HepG2 (cell line): ENCODE data around the gene GABBR2. TPM values are rescaled to one million over a fixed set of nuclear protein-coding genes. Genes with fewer than 3 reads are reported as not detected.

Experiments
- ATAC-seq: fragments of 200-7000 bp; cut with Tn5 transposase; 3 replicates; pipeline ENCODE4 v1.9.1; 2020; ENCODE audit warnings: mild to moderate bottlenecking, moderate library complexity
- BruUV-seq: library from RNA; stranded (reverse); fragments of 400-500 nt; replicated peaks from 2 replicates; lab custom pipeline; 2021; lab: Mats Ljungman, UMichigan
- CTCF ChIA-PET: fragments of 300-600 bp; formaldehyde crosslinking; extraction: SDS; loops from one replicate; lab custom pipeline; 2021; ENCODE audit warnings: low total read pairs, inconsistent platforms, low intra/inter-chr PET ratio; lab: Yijun Ruan, JAX
- POLR2A ChIA-PET: fragments of 350-600 bp; sonication (Branson Sonifier 250); formaldehyde crosslinking; loops from one replicate; lab custom pipeline; 2020; ENCODE audit warnings: antibody characterized with exemption, inconsistent platforms; lab: Yijun Ruan, JAX
- DNase-seq: peaks from one replicate; pipeline ENCODE4 v3.0.0-alpha.2; 2015; ENCODE audit warnings: low spot score
- FAIRE-seq: peaks from 3 replicates; lab custom pipeline; 2011; peaks lifted over from hg19 to GRCh38; lab: Jason Lieb, UNC
- H2AFZ ChIP-seq: one replicate; pipeline ENCODE4 v1.6.1; 2011; ENCODE audit warnings: low read length, inconsistent platforms
- H3K27ac ChIP-seq: fragments of 300-600 bp; 3 replicates; pipeline ENCODE4 v1.8.0; 2011; ENCODE audit warnings: mixed run types, mild to moderate bottlenecking, mixed read lengths, low read length, inconsistent platforms; ENCODE audit not compliant: insufficient read depth; ENCODE audit errors: extremely low read length
- H3K27me3 ChIP-seq, 2 experiments: fragments of 200-600 bp in 1 of 2; 2 replicates in 1 of 2; 3 replicates in 1 of 2; pipeline versions ENCODE4 v1.6.0 to v1.8.0; 2011; ENCODE audit warnings: low read length in 2 of 2, mild to moderate bottlenecking in 2 of 2, moderate library complexity in 2 of 2, inconsistent platforms in 1 of 2; ENCODE audit not compliant: insufficient read depth in 2 of 2, control insufficient read depth in 1 of 2
- H3K36me3 ChIP-seq, 2 experiments: fragments of 200-600 bp in 1 of 2; replicated peaks in 1 of 2; 2 replicates in 1 of 2; 3 replicates in 1 of 2; pipeline versions ENCODE4 v1.5.1 to v1.8.0; 2011; ENCODE audit warnings: low read length in 2 of 2, inconsistent platforms in 1 of 2; ENCODE audit not compliant: insufficient read depth in 2 of 2, control insufficient read depth in 1 of 2
- H3K4me1 ChIP-seq: 2 replicates; pipeline ENCODE4 v1.5.1; 2012; ENCODE audit warnings: low read length, inconsistent platforms; ENCODE audit not compliant: insufficient read depth
- H3K4me2 ChIP-seq: 2 replicates; pipeline ENCODE4 v1.6.0; 2011; ENCODE audit warnings: low read depth, low read length, inconsistent platforms
- H3K4me3 ChIP-seq, 3 experiments: fragments of 200-600 bp in 1 of 3; sonication (generic), shearing (Covaris generic) in 1 of 3; replicated peaks in 1 of 3; 2 replicates each; pipeline ENCODE4 v1.5.1; 2011 to 2016; ENCODE audit warnings: low read length in 3 of 3, inconsistent platforms in 2 of 3, low read depth in 2 of 3, mild to moderate bottlenecking in 2 of 3, control low read depth in 1 of 3, mixed read lengths in 1 of 3; ENCODE audit not compliant: insufficient read depth in 1 of 3
- H3K79me2 ChIP-seq: one replicate; pipeline ENCODE4 v1.6.1; 2011; ENCODE audit warnings: low read length, inconsistent platforms; ENCODE audit not compliant: insufficient read depth
- H3K9ac ChIP-seq: 2 replicates; pipeline ENCODE4 v1.6.0; 2011; ENCODE audit warnings: mild to moderate bottlenecking, low read depth, low read length, inconsistent platforms; ENCODE audit not compliant: insufficient read depth
- H3K9me3 ChIP-seq: 2 replicates; pipeline ENCODE4 v1.5.1; 2012; ENCODE audit warnings: mild to moderate bottlenecking, low read length
- H4K20me1 ChIP-seq: 2 replicates; pipeline ENCODE4 v1.6.0; 2011; ENCODE audit warnings: inconsistent platforms, mild to moderate bottlenecking, low read length, moderate library complexity; ENCODE audit not compliant: insufficient read depth
- EED ChIP-seq: sonication (generic); formaldehyde crosslinking; IDR thresholded peaks from 2 replicates; pipeline ENCODE4 v1.5.0; 2020; ENCODE audit warnings: mild to moderate bottlenecking, missing genetic modification reagents
- IKZF1 ChIP-seq: fragments of 450-650 bp; IDR thresholded peaks from 2 replicates; pipeline ENCODE4 v1.7.1; 2016
- KDM4B ChIP-seq: sonication (generic); formaldehyde crosslinking; IDR thresholded peaks from 2 replicates; pipeline ENCODE4 v1.4.0; 2020; ENCODE audit warnings: missing genetic modification reagents
- TFDP2 ChIP-seq: sonication (generic); formaldehyde crosslinking; IDR thresholded peaks from 2 replicates; pipeline ENCODE4 v1.4.0; 2020; ENCODE audit warnings: missing genetic modification reagents
- ZNF44 ChIP-seq: sonication (generic); formaldehyde crosslinking; IDR thresholded peaks from 2 replicates; pipeline ENCODE4 v1.5.1; 2020; ENCODE audit warnings: mild to moderate bottlenecking, missing genetic modification reagents
- ZNF446 ChIP-seq: sonication (generic); formaldehyde crosslinking; IDR thresholded peaks from 2 replicates; pipeline ENCODE4 v1.5.0; 2020; ENCODE audit warnings: mild to moderate bottlenecking, missing genetic modification reagents
- ZNF589 ChIP-seq: sonication (generic); formaldehyde crosslinking; conservative IDR thresholded peaks from 2 replicates; pipeline ENCODE4 v1.8.0; 2022; ENCODE audit warnings: mild to moderate bottlenecking, moderate library complexity, missing genetic modification reagents
- WGBS: methylation state at CpG from one replicate; pipeline ENCODE4 v1.1.6; 2017; ENCODE audit warnings: low lambda C conversion rate; 5-methylcytosine and 5-hydroxymethylcytosine counted together
- in situ Hi-C: cut with HindIII; loops from 2 replicates; pipeline ENCODE4 v1.10.0; 2017; ENCODE audit warnings: low pct_unique_long_range_greater_than_20kb; ENCODE audit not compliant: extremely low pct_ligation_motif_present
- intact Hi-C: fragments of 100-400 bp; cut with micrococcal nuclease; formaldehyde crosslinking; loops from one replicate; pipeline ENCODE4 v1.10.0; 2022; ENCODE audit not compliant: unreplicated experiment
- polyA plus RNA-seq, 8 experiments: library from polyadenylated mRNA; depleted of rRNA in 3 of 8; stranded (reverse) in 7 of 8; unstranded in 1 of 8; fragments of >200 nt; fragmentation: Illumina TruSeq in 4 of 8; extraction: Trizol in 4 of 8; gene quantifications; 2 replicates each; pipeline versions ENCODE4 v1.2.1 to v1.2.3, GENCODE V29; 2011 to 2016; ENCODE audit warnings: low read depth in 4 of 8, missing spikeins in 1 of 8, mixed read lengths in 1 of 8; ENCODE audit not compliant: insufficient read depth in 1 of 8
- total RNA-seq, 5 experiments: library from RNA; depleted of rRNA; stranded (reverse); fragments of >200 nt; fragmentation: Illumina TruSeq; extraction: Trizol; gene quantifications; 2 replicates each; pipeline ENCODE4 v1.2.3, GENCODE V29; 2016; ENCODE audit warnings: low read depth in 1 of 5

GABBR2 gene
- total and polyA plus RNA-seq, 2 of the 13 experiments (the other 11 are each of a cell fraction or from before 2014, with no cell fraction given) = 0.02 TPM; not detected in 1

- no peak overlapping the region for H3K27ac ChIP-seq
- no CpG with 5 or more reads among the region's 89 CpGs for WGBS
- POLR2A ChIA-PET = no interaction called here
- no peak for DNase-seq
- TF ChIP-seq IKZF1 (no peak), EED (CRISPR knock-in tag) (no peak), ZNF589 (CRISPR knock-in tag) (no peak), ZNF44 (CRISPR knock-in tag) (no peak), KDM4B (CRISPR knock-in tag) (no peak), ZNF446 (CRISPR knock-in tag) (no peak), TFDP2 (CRISPR knock-in tag) (no peak)
- TF ChIP-seq, all 625 proteins: peak for 0
- no TSS peak for BruUV-seq
- no peak overlapping the region for H3K4me3 ChIP-seq
- FAIRE-seq (no peak), ATAC-seq (no peak)
- in situ Hi-C loops (loop anchor here (10.0 kb wide), 1 partner anchor 394 kb away; no protein-coding TSS in a partner anchor), intact Hi-C loops (loop anchor here (2.0 kb wide), 1 partner anchor 60 kb away; no protein-coding TSS in a partner anchor)
- H3K4me2 ChIP-seq = 0 out of 2 replicates have a peak overlapping the region, but pooled peaks have one; percentile 12
- CTCF ChIA-PET = no interaction called here
- H4K20me1 ChIP-seq = no peaks in the 10 kb centered on the region; the same call in 1 of the 2 replicates
- no peaks in the 10 kb centered on the region for H3K36me3 ChIP-seq
- no peaks in the 10 kb centered on the region for H3K9me3 ChIP-seq
- no peak overlapping the region for H2AFZ ChIP-seq
- peaks cover 2 to 42% of the 10 kb centered on the region in 2 experiments; a peak in 4 of 5 replicates for H3K27me3 ChIP-seq
- H3K9ac ChIP-seq = no peak overlapping the region
- no peaks in the 10 kb centered on the region for H3K79me2 ChIP-seq
- H3K4me1 ChIP-seq = no peaks in the 10 kb centered on the region
Observed at GRCh38 chr9:98708103-98708932, 417 bp downstream of the GABBR2 start.
